Measurements from ENCODE around the gene ACOT8.

- TF ChIP-seq CTCF (IDR thresholded peaks at IDR 0.05): no peak
- TF ChIP-seq POLR2A (IDR thresholded peaks at IDR 0.05): no peak
These were observed 40.5 kb upstream of the ACOT8 start for GRCh38 chr20:45897692-45898091.
